HTERT RPE-1 (cell line): Measurements from ENCODE around the gene TEDC2.

Source experiments
- in situ Hi-C: fragments of 300-500 bp; cut with MboI; formaldehyde crosslinking; loops from 4 replicates; pipeline ENCODE4 v1.14.3; 2020; ENCODE audit warnings: low sequenced_read_pairs

Gene TEDC2

DNA sequence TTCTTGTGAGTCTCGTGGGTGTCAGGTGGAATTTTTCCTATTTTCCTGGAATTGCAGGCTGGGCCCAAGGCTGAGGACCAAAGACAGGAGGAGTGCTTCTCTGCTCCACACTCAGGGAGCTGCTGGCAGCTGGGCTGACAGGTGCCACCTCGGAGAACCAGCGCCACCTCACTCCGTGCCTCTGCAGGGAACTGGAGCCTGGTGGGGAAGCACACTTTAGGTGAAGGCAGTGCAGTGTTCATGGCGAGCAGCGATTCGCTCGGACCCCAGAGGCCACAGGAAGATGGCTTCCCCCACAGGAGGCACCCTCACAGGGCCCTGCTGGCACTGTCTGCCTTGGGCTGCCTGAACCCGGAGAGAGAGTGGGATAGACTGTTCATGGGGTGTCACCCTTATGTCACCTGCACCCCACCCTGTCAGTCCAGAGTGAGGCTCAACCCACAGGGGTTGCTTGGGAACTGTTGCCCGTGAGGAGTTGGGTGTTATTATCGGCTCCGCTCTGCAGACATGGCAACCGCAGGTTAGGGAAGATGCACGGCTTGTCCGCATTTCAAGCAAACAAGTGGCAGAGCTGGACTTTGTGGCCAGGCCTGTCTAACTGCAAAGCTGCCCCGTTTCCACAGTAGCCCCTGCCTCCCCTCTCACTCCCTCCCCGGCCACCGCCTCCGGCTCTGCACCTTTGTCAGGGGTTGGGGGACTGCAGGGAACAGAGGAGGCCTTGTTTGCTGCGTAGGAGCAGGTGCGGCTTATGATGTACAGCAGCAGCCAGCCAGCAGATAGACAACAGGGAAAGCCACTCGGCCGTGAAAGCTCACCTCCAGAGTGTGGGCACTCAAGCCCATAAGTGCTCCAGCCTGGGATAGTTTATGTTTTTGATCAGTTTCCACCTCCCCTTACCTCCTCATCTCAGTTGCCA, 30.5 kb downstream of the TEDC2 start:
- in situ Hi-C loops = no loop called here

DNA sequence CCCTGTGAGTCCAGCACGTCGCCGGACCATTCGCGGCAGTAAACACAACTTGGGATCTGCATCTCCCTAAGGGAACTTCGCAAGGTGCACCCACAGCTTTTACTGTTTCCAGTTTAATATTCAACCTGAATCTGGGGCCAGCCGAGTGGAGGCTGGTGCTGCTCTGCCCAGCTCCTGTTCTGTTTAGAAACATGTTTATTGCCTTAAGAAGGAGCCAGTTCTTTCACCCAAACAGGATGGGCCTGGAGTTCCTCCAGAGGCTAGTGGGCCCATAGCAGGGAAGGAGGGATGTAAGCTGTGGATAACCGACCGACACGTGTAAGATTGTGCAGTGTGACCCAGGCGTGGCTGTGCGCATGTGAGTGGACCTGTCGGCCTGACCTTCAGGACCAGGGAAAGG, 32.4 kb downstream of the TEDC2 start:
- in situ Hi-C loops = no loop called here

DNA sequence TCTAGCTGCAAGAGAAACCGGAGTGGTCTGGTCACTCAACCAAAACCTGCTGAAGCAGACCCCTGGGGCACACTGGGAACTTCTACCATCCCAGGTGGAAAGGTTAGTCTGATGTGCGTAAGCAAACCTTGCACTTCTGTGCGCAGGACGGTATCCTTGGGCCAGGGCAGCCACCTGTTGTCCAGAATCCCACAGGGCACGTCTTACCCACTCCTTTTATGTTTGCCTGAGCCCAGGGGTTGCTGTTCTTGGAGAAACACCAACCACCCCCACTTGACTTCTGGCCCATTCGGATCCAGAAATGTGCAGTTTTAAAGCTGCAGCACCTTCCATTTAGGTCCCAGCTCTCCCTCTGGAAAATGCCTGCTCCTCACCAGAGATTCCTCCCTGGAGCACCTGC, 33.7 kb downstream of the TEDC2 start:
- in situ Hi-C loops = no loop called here

DNA sequence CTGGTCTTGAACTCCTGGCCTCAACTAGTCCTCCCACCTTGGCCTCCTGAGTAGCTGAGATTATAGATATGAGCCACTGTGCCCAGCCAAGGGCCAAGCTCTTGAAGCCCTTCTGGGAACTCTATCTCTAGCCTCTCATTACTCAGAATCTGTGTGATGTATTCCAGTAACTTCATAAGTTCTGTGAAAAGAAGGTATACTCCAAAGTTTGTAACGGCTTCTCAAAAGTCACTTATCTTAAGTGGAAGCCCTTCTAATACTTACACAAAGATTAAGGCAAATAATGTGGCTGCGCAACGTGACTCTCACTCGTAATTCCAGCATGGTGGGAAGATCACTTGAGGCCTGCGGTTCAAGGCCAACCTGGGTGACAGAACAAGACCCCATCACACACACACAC, 34.7 kb downstream of the TEDC2 start:
- in situ Hi-C loops = no loop called here

DNA sequence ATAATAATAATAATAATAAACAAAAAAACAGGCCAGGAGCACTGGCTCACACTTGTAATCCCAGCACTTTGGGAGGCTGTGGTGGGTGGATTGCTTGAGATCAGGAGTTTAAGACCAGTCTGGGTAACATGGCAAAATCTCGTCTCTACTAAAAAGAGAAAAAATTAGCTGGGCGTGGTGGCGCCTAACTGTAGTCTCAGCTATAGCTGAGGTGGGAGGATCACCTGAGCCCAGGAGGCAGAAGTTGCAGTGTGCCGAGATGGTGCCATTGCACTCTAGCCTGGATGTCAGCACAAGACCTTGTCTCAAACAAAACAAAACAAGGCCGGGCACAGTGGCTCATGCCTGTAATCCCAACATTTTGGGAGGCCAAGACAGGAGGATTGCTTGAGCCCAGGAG, 35.1 kb downstream of the TEDC2 start:
- in situ Hi-C loops = no loop called here

DNA sequence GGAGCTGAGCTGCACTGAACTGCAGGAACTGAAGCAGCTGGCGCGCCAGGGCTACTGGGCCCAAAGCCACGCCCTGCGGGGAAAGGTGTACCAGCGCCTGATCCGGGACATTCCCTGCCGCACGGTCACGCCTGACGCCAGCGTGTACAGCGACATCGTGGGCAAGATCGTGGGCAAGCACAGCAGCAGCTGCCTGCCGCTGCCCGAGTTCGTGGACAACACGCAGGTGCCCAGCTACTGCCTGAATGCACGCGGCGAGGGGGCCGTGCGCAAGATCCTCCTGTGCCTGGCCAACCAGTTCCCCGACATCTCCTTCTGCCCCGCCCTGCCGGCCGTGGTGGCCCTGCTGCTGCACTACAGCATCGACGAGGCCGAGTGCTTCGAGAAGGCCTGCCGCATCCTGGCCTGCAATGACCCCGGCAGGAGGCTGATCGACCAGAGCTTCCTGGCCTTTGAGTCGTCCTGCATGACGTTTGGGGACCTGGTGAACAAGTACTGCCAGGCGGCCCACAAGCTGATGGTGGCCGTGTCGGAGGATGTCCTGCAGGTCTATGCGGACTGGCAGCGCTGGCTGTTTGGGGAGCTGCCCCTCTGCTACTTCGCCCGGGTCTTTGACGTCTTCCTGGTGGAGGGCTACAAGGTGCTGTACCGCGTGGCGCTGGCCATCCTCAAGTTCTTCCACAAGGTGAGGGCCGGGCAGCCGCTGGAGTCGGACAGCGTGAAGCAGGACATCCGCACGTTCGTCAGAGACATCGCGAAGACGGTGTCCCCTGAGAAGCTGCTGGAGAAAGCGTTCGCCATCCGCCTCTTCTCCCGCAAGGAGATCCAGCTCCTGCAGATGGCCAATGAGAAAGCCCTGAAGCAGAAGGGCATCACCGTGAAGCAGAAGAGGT, 36.6 kb downstream of the TEDC2 start:
- in situ Hi-C loops = no loop called here

DNA sequence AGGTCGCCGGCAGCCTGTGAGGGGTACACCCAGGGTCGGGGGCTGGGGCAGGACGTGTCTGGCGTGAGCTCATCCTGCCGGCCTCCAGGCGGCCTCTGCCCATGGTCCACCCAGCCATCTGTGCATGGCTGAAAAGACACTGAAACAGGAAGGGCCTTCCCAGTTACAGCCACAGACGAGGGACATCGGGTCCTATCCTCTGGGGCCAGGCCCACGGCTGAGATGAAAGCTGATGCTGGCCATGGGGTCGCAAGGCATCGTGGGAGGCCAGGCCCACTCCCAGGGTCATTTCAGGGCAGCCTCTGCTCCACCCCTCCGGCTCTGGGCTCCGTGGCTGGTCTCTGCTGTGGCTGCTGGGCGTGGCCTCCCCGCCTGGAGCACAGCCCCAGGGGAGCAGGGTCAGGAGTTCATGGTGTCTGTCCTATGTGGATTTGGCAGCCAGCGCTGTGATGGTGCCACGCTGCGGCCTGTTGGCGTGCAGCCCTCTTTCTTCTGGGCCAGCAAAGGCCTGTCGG, 37.3 kb downstream of the TEDC2 start:
- in situ Hi-C loops = no loop called here

DNA sequence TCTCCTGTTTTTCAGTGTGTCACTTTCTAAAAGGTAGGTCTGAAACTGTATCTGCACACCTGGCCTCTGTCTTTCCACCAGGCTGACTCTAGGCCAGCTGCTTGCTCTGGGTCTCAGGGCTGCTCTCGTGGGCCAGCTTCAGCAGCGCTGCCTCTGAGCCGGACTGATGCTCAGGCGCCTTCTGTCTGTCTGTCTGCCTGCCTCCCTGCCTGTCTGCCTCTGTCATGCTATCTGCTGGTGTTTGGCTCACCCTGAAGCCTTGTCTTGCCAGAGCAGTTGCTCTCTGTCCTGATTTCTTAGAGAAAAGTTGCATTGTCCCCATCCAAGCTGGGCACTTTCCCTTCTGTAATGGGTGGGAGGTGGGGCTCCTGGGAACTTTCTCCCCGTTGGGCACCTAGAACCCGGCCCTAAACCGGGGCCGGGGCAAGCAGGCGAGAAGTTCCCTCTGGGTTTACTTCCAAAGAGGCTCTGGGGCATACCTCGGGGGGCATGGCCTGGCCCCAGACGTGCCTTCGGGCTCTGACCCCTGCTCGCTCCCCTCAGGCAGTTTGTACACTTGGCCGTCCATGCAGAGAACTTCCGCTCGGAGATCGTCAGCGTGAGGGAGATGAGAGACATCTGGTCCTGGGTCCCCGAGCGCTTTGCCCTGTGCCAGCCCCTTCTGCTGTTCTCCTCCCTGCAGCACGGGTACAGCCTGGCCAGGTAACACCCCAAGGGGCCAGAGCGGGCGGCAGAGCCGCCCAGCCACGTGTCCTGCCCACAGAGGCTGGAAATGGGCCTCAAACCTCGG, 38.0 kb downstream of the TEDC2 start:
- in situ Hi-C loops = no loop called here

DNA sequence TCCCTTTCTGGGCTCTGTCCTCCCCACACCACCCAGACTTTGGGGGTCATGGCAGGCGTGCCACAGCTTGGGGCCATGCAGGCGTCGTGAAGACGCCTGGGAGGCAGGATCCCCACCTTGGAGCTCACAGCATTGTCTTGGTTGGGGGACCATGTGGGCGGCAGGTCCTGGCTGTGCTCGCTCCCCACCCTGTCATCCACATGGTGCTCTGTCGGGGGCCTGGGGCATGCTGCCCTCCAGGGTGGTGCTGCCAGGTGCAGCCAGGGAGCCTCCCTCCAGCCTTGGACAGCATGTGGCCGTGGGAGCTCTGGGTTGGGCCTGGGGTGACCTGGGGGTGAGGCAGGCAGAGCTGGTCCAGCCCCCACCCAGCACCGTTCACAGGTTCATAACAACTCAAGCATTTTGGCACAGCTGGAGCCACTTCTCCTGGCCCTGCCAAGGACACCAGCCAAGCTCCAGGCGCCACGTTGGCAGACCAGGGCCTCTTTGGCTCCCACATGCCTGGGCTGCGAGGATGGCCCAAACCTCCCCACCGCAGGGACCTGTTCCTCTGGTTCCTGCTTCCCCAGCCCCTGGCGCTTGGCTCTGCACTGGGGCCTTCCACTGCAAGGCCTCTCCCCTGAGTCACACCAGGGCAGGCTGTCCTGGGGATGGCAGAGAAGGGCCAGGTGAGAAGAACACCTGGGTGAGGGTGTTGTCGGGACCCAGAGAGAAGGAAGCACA, 38.8 kb downstream of the TEDC2 start:
- in situ Hi-C loops = no loop called here

DNA sequence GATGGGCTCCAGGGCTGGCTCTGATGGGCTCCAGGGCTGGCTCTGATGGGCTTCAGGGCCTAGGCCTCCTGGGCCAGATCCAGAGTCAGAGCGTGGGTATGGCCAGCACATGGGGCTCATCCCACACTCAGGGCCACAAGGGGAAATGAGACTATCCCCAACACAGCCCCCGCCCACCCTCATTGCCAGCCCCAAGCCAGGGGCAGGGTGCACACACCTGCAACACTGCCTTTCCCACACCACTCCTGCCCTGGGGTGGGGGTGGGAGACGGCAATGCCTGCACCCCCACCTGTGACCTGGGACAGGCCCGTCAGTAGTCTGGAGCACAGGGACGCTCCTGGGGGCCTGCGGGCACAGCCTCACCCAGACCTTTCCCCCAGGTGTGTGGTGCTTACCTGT, 39.5 kb downstream of the TEDC2 start:
- in situ Hi-C loops = no loop called here

DNA sequence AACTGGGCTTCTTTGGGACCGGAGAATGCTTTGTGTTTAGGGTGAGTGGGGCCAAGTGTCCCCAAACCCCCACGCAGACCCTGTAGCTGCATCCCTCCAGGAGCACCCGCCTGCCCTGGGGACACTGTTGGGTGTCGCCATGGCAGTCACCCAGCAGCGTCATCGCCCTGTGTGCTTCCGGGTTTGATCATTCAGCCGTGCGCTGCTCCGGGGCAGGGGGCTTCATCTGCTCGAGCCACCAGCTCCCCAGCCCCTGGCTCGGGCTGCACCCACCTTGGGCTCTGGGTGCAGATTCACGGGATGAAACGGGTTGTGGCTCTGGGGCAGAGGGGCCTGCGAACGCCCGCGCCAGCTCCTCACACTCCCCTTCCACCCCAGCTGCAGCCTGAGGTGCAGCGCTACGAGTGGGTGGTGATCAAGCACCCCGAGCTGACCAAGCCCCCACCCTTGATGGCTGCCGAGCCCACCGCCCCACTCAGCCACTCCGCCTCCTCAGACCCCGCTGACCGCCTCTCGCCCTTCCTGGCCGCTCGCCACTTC, 40.1 kb downstream of the TEDC2 start:
- in situ Hi-C loops = no loop called here

DNA sequence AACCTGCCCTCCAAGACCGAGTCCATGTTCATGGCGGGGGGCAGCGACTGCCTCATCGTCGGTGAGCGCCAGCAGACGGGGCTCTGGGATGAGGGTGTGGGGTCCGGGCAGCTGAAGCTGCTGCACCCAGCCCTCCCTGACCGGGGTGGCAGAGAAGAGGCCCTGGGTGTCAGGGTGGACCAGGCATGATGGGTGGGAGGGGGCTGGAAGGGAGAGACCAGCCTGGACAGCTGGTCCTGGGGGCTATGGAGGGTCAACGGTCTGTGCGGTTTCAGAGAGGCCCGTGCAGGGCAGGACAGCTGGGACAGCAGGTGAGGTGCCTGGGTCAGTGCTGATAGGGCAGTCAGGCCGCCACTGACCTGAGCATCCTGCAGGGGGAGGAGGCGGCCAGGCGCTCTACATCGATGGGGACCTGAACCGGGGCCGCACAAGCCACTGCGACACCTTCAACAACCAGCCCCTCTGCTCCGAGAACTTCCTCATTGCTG, 40.6 kb downstream of the TEDC2 start:
- in situ Hi-C loops = no loop called here

DNA sequence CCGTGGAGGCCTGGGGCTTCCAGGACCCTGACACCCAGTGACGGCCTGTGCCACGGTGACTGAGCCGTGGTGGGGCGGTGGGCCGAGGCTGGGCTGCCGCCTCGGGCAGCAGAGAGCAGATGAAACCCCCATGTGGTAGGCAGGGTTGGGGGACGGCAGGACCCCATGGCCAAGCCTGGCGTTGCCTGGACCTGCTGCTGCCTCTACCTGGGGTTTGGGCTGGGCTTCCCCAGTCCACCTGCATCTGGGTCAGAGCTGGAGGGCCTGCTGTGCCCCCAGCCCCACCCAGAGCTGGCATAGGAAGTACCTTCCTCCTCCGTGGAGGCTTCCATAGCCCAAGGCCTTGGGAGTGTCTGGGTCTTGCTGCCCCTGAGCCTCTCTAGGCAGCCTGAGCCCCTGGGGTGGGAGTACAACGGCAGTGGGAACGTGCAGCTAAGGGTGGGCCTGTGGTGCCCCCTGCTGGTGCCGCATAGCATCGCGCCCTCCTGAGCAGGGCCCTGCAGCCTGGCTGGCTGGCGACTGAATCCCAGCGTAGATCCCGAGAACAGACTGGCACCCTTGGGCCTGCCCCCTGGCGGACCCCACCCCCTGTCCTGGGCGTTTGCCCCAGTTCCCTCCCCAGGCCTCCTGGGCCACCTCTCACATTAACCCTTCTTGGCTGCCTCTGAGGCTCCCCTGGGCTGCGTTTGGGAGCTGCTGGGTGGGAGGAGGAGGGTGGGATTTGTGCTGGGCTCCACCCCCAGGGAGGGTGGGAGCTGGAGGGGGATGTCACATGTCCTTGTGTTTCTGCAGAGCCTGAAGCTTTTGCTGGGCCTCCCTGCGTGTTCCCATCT, 41.2 kb downstream of the TEDC2 start:
- in situ Hi-C loops = no loop called here

DNA sequence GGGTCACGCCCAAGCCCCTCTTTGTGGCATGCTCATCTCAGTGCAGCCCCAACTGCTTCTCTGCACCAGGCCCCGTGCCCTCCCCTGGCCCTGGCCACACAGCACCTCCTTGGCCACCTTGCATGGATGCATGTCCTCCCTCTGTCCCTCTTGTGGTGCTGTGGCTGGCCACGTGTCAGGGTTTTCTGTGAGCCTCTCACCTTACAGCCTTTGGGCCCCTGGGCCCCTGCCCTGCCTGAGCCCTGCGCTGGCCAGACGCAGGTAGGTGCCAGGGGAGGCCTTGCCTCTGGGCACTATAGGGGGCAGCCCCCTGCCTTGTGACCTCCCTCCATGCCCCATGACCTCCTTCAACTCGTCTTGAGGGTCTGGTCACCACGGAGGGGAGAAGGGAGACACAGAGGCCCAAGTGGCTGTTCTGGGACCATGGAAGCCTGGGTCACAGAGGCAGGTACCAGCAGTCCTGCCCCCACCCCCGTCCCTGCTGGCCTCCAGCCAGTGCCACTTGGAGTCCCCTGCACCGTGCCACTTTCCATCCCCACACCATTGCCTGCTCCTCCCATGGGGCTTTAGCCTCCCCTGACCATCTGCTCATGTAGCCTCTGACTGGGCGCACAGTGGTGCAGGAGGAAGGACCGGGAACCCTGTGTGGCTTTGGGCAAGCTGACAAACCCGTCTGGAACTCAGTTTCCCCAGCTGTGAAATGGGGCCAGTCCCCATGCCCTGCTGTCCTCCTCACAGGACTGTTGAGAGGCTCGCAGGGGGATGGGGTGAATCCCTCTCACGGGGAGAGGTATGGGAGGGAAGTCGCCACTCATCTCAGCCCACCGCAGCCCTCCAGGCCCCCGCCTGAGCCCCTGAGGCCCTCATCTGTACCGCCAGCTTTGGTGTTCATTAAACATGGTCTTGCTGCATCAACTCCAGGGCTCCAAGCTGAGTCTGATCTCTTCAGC, 42.3 kb downstream of the TEDC2 start:
- in situ Hi-C loops = no loop called here

DNA sequence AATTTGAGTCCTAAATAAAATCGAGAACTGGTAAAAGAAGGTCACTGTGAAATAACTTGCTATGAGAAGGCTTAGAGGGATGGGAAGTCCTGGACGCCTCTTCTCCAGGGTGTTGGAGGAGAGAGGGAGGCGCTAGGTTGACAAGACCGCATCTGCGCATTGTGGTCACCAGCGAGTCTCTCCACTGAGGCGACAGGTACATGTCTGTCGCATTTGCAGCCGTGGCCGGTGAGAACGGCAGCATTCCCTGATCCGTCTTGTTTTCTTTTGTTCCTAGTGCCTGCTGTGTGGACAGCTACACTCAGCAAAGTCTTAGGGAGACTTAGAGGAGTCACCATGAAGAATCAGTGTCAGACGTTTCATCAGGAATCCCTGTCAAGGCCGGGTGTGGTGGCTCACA, 45.8 kb downstream of the TEDC2 start:
- in situ Hi-C loops = no loop called here

DNA sequence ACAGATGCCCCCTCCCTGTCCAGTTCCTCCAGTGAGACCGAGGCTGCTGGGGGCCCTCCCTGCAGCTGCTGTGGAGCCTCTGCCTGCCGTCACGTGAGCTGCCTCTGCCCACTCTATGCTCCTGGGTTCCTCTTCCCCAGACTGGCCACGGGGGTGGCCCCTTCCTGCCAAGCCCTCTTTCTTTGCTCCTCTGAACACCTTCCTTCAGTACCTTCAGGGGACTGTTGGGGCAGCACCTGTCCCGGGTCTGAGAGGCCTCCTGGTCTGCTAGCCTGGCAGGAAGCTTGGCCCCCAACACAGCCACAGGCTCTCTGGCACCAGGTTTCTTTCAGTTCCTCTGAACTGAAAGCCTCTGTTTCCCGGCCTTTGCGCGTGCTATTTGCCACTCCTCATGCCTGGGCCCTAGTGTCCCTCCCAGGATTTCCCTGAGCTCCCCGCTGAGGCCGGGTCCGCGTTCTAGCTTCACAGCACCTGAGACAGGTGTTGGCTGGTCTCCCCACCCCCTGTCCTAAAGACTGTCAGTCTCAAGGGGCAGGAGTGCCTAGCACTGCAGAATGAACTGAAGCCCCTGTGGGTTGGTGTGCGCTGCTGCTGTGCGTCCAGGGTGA, 47.2 kb downstream of the TEDC2 start:
- in situ Hi-C loops = no loop called here

DNA sequence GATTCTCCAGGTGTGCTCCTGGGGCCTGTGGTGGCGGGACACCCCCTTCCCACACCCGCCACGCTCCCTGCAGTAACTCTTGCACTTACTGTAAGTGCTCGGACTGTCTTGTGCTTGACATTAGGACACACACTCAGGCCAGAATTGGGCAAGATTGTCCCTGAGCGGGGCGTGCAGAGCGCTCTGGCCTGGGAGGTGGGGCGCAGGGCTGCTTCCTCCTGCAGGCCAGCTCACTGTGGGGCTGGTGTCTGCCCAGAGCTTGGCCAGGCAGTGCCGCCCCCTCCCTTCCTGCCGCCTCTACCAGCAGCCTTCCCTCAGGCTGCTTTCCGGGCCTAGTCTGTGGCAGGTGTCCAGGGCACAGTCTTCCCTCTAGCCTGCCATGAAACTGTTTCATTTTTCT, 47.8 kb downstream of the TEDC2 start:
- in situ Hi-C loops = no loop called here
